HepG2 (cell line): ENCODE data around the gene ACOT2. TPM values are rescaled to one million over a fixed set of nuclear protein-coding genes. Genes with fewer than 3 reads are reported as not detected.

Source experiments
- ATAC-seq: fragments of 200-7000 bp; cut with Tn5 transposase; 3 replicates; pipeline ENCODE4 v1.9.1; 2020; ENCODE audit warnings: mild to moderate bottlenecking, moderate library complexity
- BruUV-seq: library from RNA; stranded (reverse); fragments of 400-500 nt; replicated peaks from 2 replicates; lab custom pipeline; 2021; lab: Mats Ljungman, UMichigan
- CTCF ChIA-PET: fragments of 300-600 bp; formaldehyde crosslinking; extraction: SDS; loops from one replicate; lab custom pipeline; 2021; ENCODE audit warnings: low total read pairs, inconsistent platforms, low intra/inter-chr PET ratio; lab: Yijun Ruan, JAX
- POLR2A ChIA-PET: fragments of 350-600 bp; sonication (Branson Sonifier 250); formaldehyde crosslinking; loops from one replicate; lab custom pipeline; 2020; ENCODE audit warnings: antibody characterized with exemption, inconsistent platforms; lab: Yijun Ruan, JAX
- DNase-seq: peaks from one replicate; pipeline ENCODE4 v3.0.0-alpha.2; 2015; ENCODE audit warnings: low spot score
- FAIRE-seq: peaks from 3 replicates; lab custom pipeline; 2011; peaks lifted over from hg19 to GRCh38; lab: Jason Lieb, UNC
- H2AFZ ChIP-seq: one replicate; pipeline ENCODE4 v1.6.1; 2011; ENCODE audit warnings: low read length, inconsistent platforms
- H3K27ac ChIP-seq: fragments of 300-600 bp; 3 replicates; pipeline ENCODE4 v1.8.0; 2011; ENCODE audit warnings: mixed run types, mild to moderate bottlenecking, mixed read lengths, low read length, inconsistent platforms; ENCODE audit not compliant: insufficient read depth; ENCODE audit errors: extremely low read length
- H3K27me3 ChIP-seq, 2 experiments: fragments of 200-600 bp in 1 of 2; 2 replicates in 1 of 2; 3 replicates in 1 of 2; pipeline versions ENCODE4 v1.6.0 to v1.8.0; 2011; ENCODE audit warnings: low read length in 2 of 2, mild to moderate bottlenecking in 2 of 2, moderate library complexity in 2 of 2, inconsistent platforms in 1 of 2; ENCODE audit not compliant: insufficient read depth in 2 of 2, control insufficient read depth in 1 of 2
- H3K36me3 ChIP-seq, 2 experiments: fragments of 200-600 bp in 1 of 2; replicated peaks in 1 of 2; 2 replicates in 1 of 2; 3 replicates in 1 of 2; pipeline versions ENCODE4 v1.5.1 to v1.8.0; 2011; ENCODE audit warnings: low read length in 2 of 2, inconsistent platforms in 1 of 2; ENCODE audit not compliant: insufficient read depth in 2 of 2, control insufficient read depth in 1 of 2
- H3K4me1 ChIP-seq: 2 replicates; pipeline ENCODE4 v1.5.1; 2012; ENCODE audit warnings: low read length, inconsistent platforms; ENCODE audit not compliant: insufficient read depth
- H3K4me2 ChIP-seq: 2 replicates; pipeline ENCODE4 v1.6.0; 2011; ENCODE audit warnings: low read depth, low read length, inconsistent platforms
- H3K4me3 ChIP-seq, 3 experiments: fragments of 200-600 bp in 1 of 3; sonication (generic), shearing (Covaris generic) in 1 of 3; replicated peaks in 1 of 3; 2 replicates each; pipeline ENCODE4 v1.5.1; 2011 to 2016; ENCODE audit warnings: low read length in 3 of 3, inconsistent platforms in 2 of 3, low read depth in 2 of 3, mild to moderate bottlenecking in 2 of 3, control low read depth in 1 of 3, mixed read lengths in 1 of 3; ENCODE audit not compliant: insufficient read depth in 1 of 3
- H3K79me2 ChIP-seq: one replicate; pipeline ENCODE4 v1.6.1; 2011; ENCODE audit warnings: low read length, inconsistent platforms; ENCODE audit not compliant: insufficient read depth
- H3K9ac ChIP-seq: 2 replicates; pipeline ENCODE4 v1.6.0; 2011; ENCODE audit warnings: mild to moderate bottlenecking, low read depth, low read length, inconsistent platforms; ENCODE audit not compliant: insufficient read depth
- H3K9me3 ChIP-seq: 2 replicates; pipeline ENCODE4 v1.5.1; 2012; ENCODE audit warnings: mild to moderate bottlenecking, low read length
- H4K20me1 ChIP-seq: 2 replicates; pipeline ENCODE4 v1.6.0; 2011; ENCODE audit warnings: inconsistent platforms, mild to moderate bottlenecking, low read length, moderate library complexity; ENCODE audit not compliant: insufficient read depth
- BCL6 ChIP-seq: IDR thresholded peaks from 2 replicates; pipeline ENCODE4 v1.6.1; 2016; ENCODE audit warnings: missing genetic modification reagents, missing compliant biosample characterization
- EEA1 ChIP-seq: sonication (generic); formaldehyde crosslinking; IDR thresholded peaks from 2 replicates; pipeline ENCODE4 v1.5.1; 2020; ENCODE audit warnings: mild to moderate bottlenecking, missing genetic modification reagents, borderline replicate concordance
- GATAD2A ChIP-seq: IDR thresholded peaks from 2 replicates; pipeline ENCODE4 v1.6.1; 2016
- GTF2F1 ChIP-seq: fragments of 150-350 bp; IDR thresholded peaks from 2 replicates; pipeline ENCODE4 v1.6.1; 2014; ENCODE audit warnings: low read length
- HNF4G ChIP-seq, 2 experiments: sonication (generic) in 1 of 2; formaldehyde crosslinking in 1 of 2; IDR thresholded peaks; 2 replicates each; pipeline versions ENCODE4 v1.4.0 to v1.6.1; 2011 to 2020; ENCODE audit warnings: borderline replicate concordance in 2 of 2, low read depth in 2 of 2, mild to moderate bottlenecking in 2 of 2, low read length in 1 of 2, missing genetic modification reagents in 1 of 2, moderate library complexity in 1 of 2
- IRX3 ChIP-seq: sonication (generic); formaldehyde crosslinking; IDR thresholded peaks from 2 replicates; pipeline ENCODE4 v1.8.1; 2023; ENCODE audit warnings: mild to moderate bottlenecking, low read depth, missing genetic modification reagents, borderline replicate concordance
- KLF9 ChIP-seq: IDR thresholded peaks from 2 replicates; pipeline ENCODE4 v1.6.1; 2016; ENCODE audit warnings: low read depth
- PRPF4 ChIP-seq: fragments of 200-400 bp; formaldehyde crosslinking; IDR thresholded peaks from 2 replicates; pipeline ENCODE4 v1.6.1; 2016; ENCODE audit warnings: low read length, low read depth; ENCODE audit not compliant: poor library complexity, severe bottlenecking
- RAD21 ChIP-seq: fragments of 450-650 bp; formaldehyde crosslinking; IDR thresholded peaks from 2 replicates; pipeline ENCODE4 v1.5.0; 2020; ENCODE audit warnings: mild to moderate bottlenecking
- TARDBP ChIP-seq: sonication (generic); formaldehyde crosslinking; IDR thresholded peaks from 2 replicates; pipeline ENCODE4 v1.8.0; 2022; ENCODE audit warnings: mild to moderate bottlenecking, missing genetic modification reagents
- TIGD3 ChIP-seq: sonication (generic); formaldehyde crosslinking; IDR thresholded peaks from 2 replicates; pipeline ENCODE4 v1.5.1; 2020; ENCODE audit warnings: mild to moderate bottlenecking, missing genetic modification reagents, borderline replicate concordance
- ZBTB21 ChIP-seq: sonication (generic); formaldehyde crosslinking; IDR thresholded peaks from 2 replicates; pipeline ENCODE4 v1.4.0; 2020; ENCODE audit warnings: missing genetic modification reagents
- ZFP82 ChIP-seq: sonication (generic); formaldehyde crosslinking; IDR thresholded peaks from 2 replicates; pipeline ENCODE4 v1.5.1; 2020; ENCODE audit warnings: mild to moderate bottlenecking, missing genetic modification reagents, borderline replicate concordance
- ZNF143 ChIP-seq: sonication (generic); formaldehyde crosslinking; IDR thresholded peaks from 2 replicates; pipeline ENCODE4 v1.4.0; 2020; ENCODE audit warnings: missing genetic modification reagents
- ZNF263 ChIP-seq: sonication (generic); formaldehyde crosslinking; IDR thresholded peaks from 2 replicates; pipeline ENCODE4 v1.4.0; 2020; ENCODE audit warnings: missing genetic modification reagents
- ZNF343 ChIP-seq: sonication (generic); formaldehyde crosslinking; IDR thresholded peaks from 2 replicates; pipeline ENCODE4 v1.4.0; 2020; ENCODE audit warnings: mild to moderate bottlenecking, missing genetic modification reagents
- ZNF639 ChIP-seq: conservative IDR thresholded peaks from 2 replicates; pipeline ENCODE4 v1.6.1; 2018; ENCODE audit warnings: missing genetic modification reagents
- ZNF816 ChIP-seq: sonication (generic); formaldehyde crosslinking; IDR thresholded peaks from 2 replicates; pipeline ENCODE4 v1.8.0; 2022; ENCODE audit warnings: missing genetic modification reagents, mild to moderate bottlenecking, borderline replicate concordance
- WGBS: methylation state at CpG from one replicate; pipeline ENCODE4 v1.1.6; 2017; ENCODE audit warnings: low lambda C conversion rate; 5-methylcytosine and 5-hydroxymethylcytosine counted together
- in situ Hi-C: cut with HindIII; loops from 2 replicates; pipeline ENCODE4 v1.10.0; 2017; ENCODE audit warnings: low pct_unique_long_range_greater_than_20kb; ENCODE audit not compliant: extremely low pct_ligation_motif_present
- intact Hi-C: fragments of 100-400 bp; cut with micrococcal nuclease; formaldehyde crosslinking; loops from one replicate; pipeline ENCODE4 v1.10.0; 2022; ENCODE audit not compliant: unreplicated experiment
- polyA plus RNA-seq, 8 experiments: library from polyadenylated mRNA; depleted of rRNA in 3 of 8; stranded (reverse) in 7 of 8; unstranded in 1 of 8; fragments of >200 nt; fragmentation: Illumina TruSeq in 4 of 8; extraction: Trizol in 4 of 8; gene quantifications; 2 replicates each; pipeline versions ENCODE4 v1.2.1 to v1.2.3, GENCODE V29; 2011 to 2016; ENCODE audit warnings: low read depth in 4 of 8, missing spikeins in 1 of 8, mixed read lengths in 1 of 8; ENCODE audit not compliant: insufficient read depth in 1 of 8
- total RNA-seq, 5 experiments: library from RNA; depleted of rRNA; stranded (reverse); fragments of >200 nt; fragmentation: Illumina TruSeq; extraction: Trizol; gene quantifications; 2 replicates each; pipeline ENCODE4 v1.2.3, GENCODE V29; 2016; ENCODE audit warnings: low read depth in 1 of 5
- TF ChIP-seq, protein P1 (sequence below): fragments of 450-650 bp; IDR thresholded peaks from 2 replicates; pipeline ENCODE4 v1.6.1; 2017; ENCODE audit warnings: mild to moderate bottlenecking
- TF ChIP-seq, protein P2 (sequence below): sonication (generic); formaldehyde crosslinking; conservative IDR thresholded peaks from 2 replicates; pipeline ENCODE4 v1.8.0; 2022; ENCODE audit warnings: mild to moderate bottlenecking, moderate library complexity, missing genetic modification reagents

Gene ACOT2
- total and polyA plus RNA-seq, 2 of the 13 experiments (the other 11 are each of a cell fraction or from before 2014, with no cell fraction given), result 60.0 to 110 TPM

DNA sequence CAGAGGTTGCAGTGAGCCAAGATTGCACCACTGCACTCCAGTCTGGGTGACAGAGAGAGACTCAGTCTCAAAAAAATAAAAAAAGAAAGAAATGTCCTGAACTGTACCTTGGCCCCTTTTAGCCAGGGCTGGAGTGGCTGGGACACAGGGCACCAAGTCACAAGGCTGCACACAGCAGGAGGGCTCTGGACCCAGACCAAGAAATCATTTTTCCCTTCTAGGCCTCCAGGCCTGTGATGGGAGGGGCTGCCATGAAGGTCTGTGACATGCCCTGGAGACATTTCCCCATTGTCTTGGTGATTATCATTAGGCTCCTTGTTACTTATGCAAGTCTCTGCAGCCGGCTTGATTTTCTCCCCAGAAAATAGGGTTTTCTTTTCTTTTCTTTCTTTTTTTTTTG lies 38.2 kb downstream of the ACOT2 start:
- H3K27me3 ChIP-seq, result no peaks in the 10 kb centered on the region
- FAIRE-seq, result no peak
- H3K79me2 ChIP-seq, result no peaks in the 10 kb centered on the region
- TF ChIP-seq PRPF4 (no peak), ZNF263 (CRISPR knock-in tag) (no peak), RAD21 (CRISPR knock-in tag) (no peak), HNF4G (IDR thresholded peaks at IDR 0.05; ENCODE audit: borderline replicate concordance, low read depth, low read length) (no peak), HNF4G (CRISPR knock-in tag; IDR thresholded peaks at IDR 0.05; ENCODE audit: borderline replicate concordance, low read depth) (no peak), ZFP82 (CRISPR knock-in tag) (no peak), IRX3 (no peak), TARDBP (no peak), TIGD3 (CRISPR knock-in tag) (no peak), ZNF143 (no peak), GTF2F1 (no peak), ZNF343 (CRISPR knock-in tag) (no peak), ZNF639 (no peak), GATAD2A (no peak), ZNF816 (CRISPR knock-in tag) (no peak), KLF9 (no peak), EEA1 (CRISPR knock-in tag) (no peak), ZBTB21 (CRISPR knock-in tag) (no peak), BCL6 (CRISPR knock-in tag) (no peak)
- TF ChIP-seq, protein P1, sequence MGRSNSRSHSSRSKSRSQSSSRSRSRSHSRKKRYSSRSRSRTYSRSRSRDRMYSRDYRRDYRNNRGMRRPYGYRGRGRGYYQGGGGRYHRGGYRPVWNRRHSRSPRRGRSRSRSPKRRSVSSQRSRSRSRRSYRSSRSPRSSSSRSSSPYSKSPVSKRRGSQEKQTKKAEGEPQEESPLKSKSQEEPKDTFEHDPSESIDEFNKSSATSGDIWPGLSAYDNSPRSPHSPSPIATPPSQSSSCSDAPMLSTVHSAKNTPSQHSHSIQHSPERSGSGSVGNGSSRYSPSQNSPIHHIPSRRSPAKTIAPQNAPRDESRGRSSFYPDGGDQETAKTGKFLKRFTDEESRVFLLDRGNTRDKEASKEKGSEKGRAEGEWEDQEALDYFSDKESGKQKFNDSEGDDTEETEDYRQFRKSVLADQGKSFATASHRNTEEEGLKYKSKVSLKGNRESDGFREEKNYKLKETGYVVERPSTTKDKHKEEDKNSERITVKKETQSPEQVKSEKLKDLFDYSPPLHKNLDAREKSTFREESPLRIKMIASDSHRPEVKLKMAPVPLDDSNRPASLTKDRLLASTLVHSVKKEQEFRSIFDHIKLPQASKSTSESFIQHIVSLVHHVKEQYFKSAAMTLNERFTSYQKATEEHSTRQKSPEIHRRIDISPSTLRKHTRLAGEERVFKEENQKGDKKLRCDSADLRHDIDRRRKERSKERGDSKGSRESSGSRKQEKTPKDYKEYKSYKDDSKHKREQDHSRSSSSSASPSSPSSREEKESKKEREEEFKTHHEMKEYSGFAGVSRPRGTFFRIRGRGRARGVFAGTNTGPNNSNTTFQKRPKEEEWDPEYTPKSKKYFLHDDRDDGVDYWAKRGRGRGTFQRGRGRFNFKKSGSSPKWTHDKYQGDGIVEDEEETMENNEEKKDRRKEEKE, result no peak
- TF ChIP-seq, protein P2, sequence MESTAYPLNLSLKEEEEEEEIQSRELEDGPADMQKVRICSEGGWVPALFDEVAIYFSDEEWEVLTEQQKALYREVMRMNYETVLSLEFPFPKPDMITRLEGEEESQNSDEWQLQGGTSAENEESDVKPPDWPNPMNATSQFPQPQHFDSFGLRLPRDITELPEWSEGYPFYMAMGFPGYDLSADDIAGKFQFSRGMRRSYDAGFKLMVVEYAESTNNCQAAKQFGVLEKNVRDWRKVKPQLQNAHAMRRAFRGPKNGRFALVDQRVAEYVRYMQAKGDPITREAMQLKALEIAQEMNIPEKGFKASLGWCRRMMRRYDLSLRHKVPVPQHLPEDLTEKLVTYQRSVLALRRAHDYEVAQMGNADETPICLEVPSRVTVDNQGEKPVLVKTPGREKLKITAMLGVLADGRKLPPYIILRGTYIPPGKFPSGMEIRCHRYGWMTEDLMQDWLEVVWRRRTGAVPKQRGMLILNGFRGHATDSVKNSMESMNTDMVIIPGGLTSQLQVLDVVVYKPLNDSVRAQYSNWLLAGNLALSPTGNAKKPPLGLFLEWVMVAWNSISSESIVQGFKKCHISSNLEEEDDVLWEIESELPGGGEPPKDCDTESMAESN, result no peak
- in situ Hi-C loops, result no loop called here
- no peaks in the 10 kb centered on the region for H3K36me3 ChIP-seq
- no peak overlapping the region for H3K4me2 ChIP-seq
- H3K4me3 ChIP-seq, result no peak overlapping the region
- POLR2A ChIA-PET, result no interaction called here
- no peaks in the 10 kb centered on the region for H3K9me3 ChIP-seq
- DNase-seq, result no peak
- no peak overlapping the region for H3K9ac ChIP-seq
- no TSS peak for BruUV-seq
- H2AFZ ChIP-seq, result no peak overlapping the region
- peaks cover 30% of the 10 kb centered on the region for H3K4me1 ChIP-seq
- no peaks in the 10 kb centered on the region for H4K20me1 ChIP-seq
- CTCF ChIA-PET, result no interaction called here
- 90% methylated on average over 1 of the region's 1 CpG for WGBS
- intact Hi-C loops, result no loop called here
- H3K27ac ChIP-seq, result no peak overlapping the region
- ATAC-seq, result no peak
